ENCODE data around the gene AP3S1.

AP3S1 gene

GRCh38 chr5:115962565-115963402, 121.0 kb downstream of the AP3S1 start:
- no peak for TF ChIP-seq CTCF (conservative IDR thresholded peaks at IDR 0.05; ENCODE audit: low read depth, low read length)
- H3K4me3 ChIP-seq (ENCODE audit: low read length), result peak overlapping the region; percentile 44
- no peak for DNase-seq (ENCODE audit: low read depth)

- no peak overlapping the region for H3K4me3 ChIP-seq (ENCODE audit: low read length)
- TF ChIP-seq CTCF (conservative IDR thresholded peaks at IDR 0.05; ENCODE audit: low read depth, low read length), result peak; percentile 10
- no peak for DNase-seq (ENCODE audit: low read depth)
Measured at GRCh38 chr5:115963566-115963965, 121.8 kb downstream of the AP3S1 start.
